ENCODE results near the gene MEGF6.

MEGF6 gene

GRCh38 chr1:3440300-3440681 is 171.0 kb downstream of the MEGF6 start:
- Histone ChIP-seq H3K4me3 (ENCODE audit: low read depth, low read length) (no peak overlapping the region), H3K4me2 (ENCODE audit: low read length) (no peak overlapping the region), H3K9me3 (ENCODE audit: control insufficient read depth, low read length) (no peaks in the 10 kb centered on the region), H2AFZ (no peak overlapping the region), H3K27ac (no peak overlapping the region), H3K36me3 (ENCODE audit: control insufficient read depth, insufficient read depth, low read length) (no peaks in the 10 kb centered on the region), H3K27me3 (ENCODE audit: control insufficient read depth, insufficient read depth, low read length) (no peaks in the 10 kb centered on the region), H3K79me2 (no peaks in the 10 kb centered on the region), H3K9ac (no peak overlapping the region), H3K4me1 (no peaks in the 10 kb centered on the region)
- TF ChIP-seq CTCF (IDR thresholded peaks at IDR 0.05) = no peak

All from parathyroid adenoma (tissue), 2 donors.